OCI-LY7 (cell line): Measurements from ENCODE around the gene CD3E. TPM values are rescaled to one million over a fixed set of nuclear protein-coding genes. Genes with fewer than 3 reads are reported as not detected.

Source experiments
- BruUV-seq: library from RNA; stranded (reverse); fragments of 400-500 nt; replicated peaks from 2 replicates; lab custom pipeline; 2021; lab: Mats Ljungman, UMichigan
- CTCF ChIA-PET: fragments of 300-600 bp; sonication (Branson Sonifier 250); formaldehyde crosslinking; loops from one replicate; lab custom pipeline; 2022; ENCODE audit warnings: antibody characterized with exemption; ENCODE audit not compliant: unreplicated experiment; lab: Charles Lee
- POLR2A ChIA-PET: fragments of 300-600 bp; sonication (Branson Sonifier 250); formaldehyde crosslinking; loops from one replicate; lab custom pipeline; 2022; ENCODE audit warnings: antibody characterized with exemption; lab: Charles Lee
- DNase-seq: peaks from one replicate; pipeline ENCODE4 v3.0.0-alpha.2; 2015; ENCODE audit warnings: low spot score
- H2AFZ ChIP-seq: fragments of 200-600 bp; sonication (generic), shearing (Covaris generic); 2 replicates; pipeline ENCODE4 v1.6.1; 2014; ENCODE audit warnings: mild to moderate bottlenecking, antibody characterized with exemption, low read length, moderate library complexity
- H3K27ac ChIP-seq: fragments of 200-600 bp; sonication (generic); 2 replicates; pipeline ENCODE4 v1.5.1; 2014; ENCODE audit warnings: mixed run types, low read depth, mild to moderate bottlenecking, moderate library complexity, low read length, inconsistent platforms; ENCODE audit not compliant: poor library complexity, severe bottlenecking
- H3K36me3 ChIP-seq: fragments of 200-600 bp; sonication (generic); 2 replicates; pipeline ENCODE4 v1.6.1; 2014; ENCODE audit warnings: mild to moderate bottlenecking, antibody characterized with exemption, low read length, moderate library complexity, mixed read lengths; ENCODE audit not compliant: insufficient read depth
- H3K4me1 ChIP-seq: fragments of 200-600 bp; sonication (generic); 2 replicates; pipeline ENCODE4 v1.5.1; 2014; ENCODE audit warnings: mild to moderate bottlenecking, low read length; ENCODE audit not compliant: insufficient read depth, poor library complexity, severe bottlenecking
- H3K4me2 ChIP-seq: fragments of 200-600 bp; sonication (generic); 2 replicates; pipeline ENCODE4 v1.6.1; 2014; ENCODE audit warnings: mild to moderate bottlenecking, low read length
- H3K4me3 ChIP-seq: fragments of 200-600 bp; sonication (generic); 2 replicates; pipeline ENCODE4 v1.5.1; 2014; ENCODE audit warnings: mild to moderate bottlenecking, low read depth, low read length; ENCODE audit not compliant: poor library complexity, severe bottlenecking
- H3K79me2 ChIP-seq: fragments of 200-600 bp; sonication (generic); 2 replicates; pipeline ENCODE4 v1.6.1; 2016; ENCODE audit warnings: low read depth, mild to moderate bottlenecking, low read length, moderate library complexity, mixed read lengths; ENCODE audit not compliant: insufficient read depth
- H3K9me2 ChIP-seq: fragments of 200-600 bp; sonication (generic); 2 replicates; pipeline ENCODE4 v1.6.1; 2016; ENCODE audit warnings: mild to moderate bottlenecking, low read length, mixed read lengths; ENCODE audit not compliant: insufficient read depth
- H3K9me3 ChIP-seq: fragments of 200-600 bp; sonication (generic); 2 replicates; pipeline ENCODE4 v1.6.1; 2014; ENCODE audit warnings: mild to moderate bottlenecking, mixed run types, low read length, mixed read lengths
- H4K20me1 ChIP-seq: fragments of 200-600 bp; sonication (generic); 2 replicates; pipeline ENCODE4 v1.6.1; 2014; ENCODE audit warnings: mild to moderate bottlenecking, antibody characterized with exemption, low read length, moderate library complexity, mixed read lengths; ENCODE audit not compliant: insufficient read depth
- CTCF ChIP-seq: fragments of 200-600 bp; sonication (generic); conservative IDR thresholded peaks from 2 replicates; pipeline ENCODE4 v1.5.1; 2014; ENCODE audit warnings: mild to moderate bottlenecking, antibody characterized with exemption, low read length, moderate library complexity, mixed read lengths
- EZH2phosphoT487 ChIP-seq: fragments of 200-600 bp; sonication (generic); IDR thresholded peaks from 2 replicates; pipeline ENCODE4 v1.6.1; 2018; ENCODE audit warnings: low read depth, borderline replicate concordance, mild to moderate bottlenecking, mixed run types, antibody characterized with exemption, low read length, moderate library complexity, mixed read lengths
- intact Hi-C: fragments of 100-400 bp; cut with micrococcal nuclease; formaldehyde crosslinking; loops from one replicate; pipeline ENCODE4 v1.10.0; 2022; ENCODE audit not compliant: unreplicated experiment
- total RNA-seq, 2 experiments: library from RNA; depleted of rRNA in 1 of 2; stranded (reverse); fragments of >200 nt in 1 of 2; shearing (Covaris generic) in 1 of 2; gene quantifications; 2 replicates each; pipeline ENCODE4 v1.2.3, GENCODE V29; 2014 to 2022

Gene CD3E
- total RNA-seq, 2 experiments from 2014 or later = 1.7 TPM; not detected in 1

GRCh38 chr11:118334745-118335144 lies 30.2 kb downstream of the CD3E start:
- Histone ChIP-seq H3K4me1 (peaks cover 12% of the 10 kb centered on the region), H4K20me1 (no peaks in the 10 kb centered on the region), H3K9me2 (no peaks in the 10 kb centered on the region; the same call in 1 of the 2 replicates), H3K9me3 (0 out of 2 replicates have a peak, but pooled peaks cover 6% of the 10 kb centered on the region), H3K27ac (no peak overlapping the region), H3K36me3 (no peaks in the 10 kb centered on the region), H3K4me2 (no peak overlapping the region), H2AFZ (no peak overlapping the region), H3K4me3 (no peak overlapping the region), H3K79me2 (no peaks in the 10 kb centered on the region)
- POLR2A ChIA-PET = no interaction called here
- BruUV-seq = no TSS peak
- TF ChIP-seq EZH2phosphoT487 (no peak), CTCF (no peak)
- no peak for DNase-seq
- CTCF ChIA-PET = interaction anchor here (0.7 kb wide), 1 partner anchor 33 kb away, joined by 3 read pairs; no protein-coding TSS in a partner anchor
- intact Hi-C loops = no loop called here

GRCh38 chr11:118338637-118339061 lies 34.1 kb downstream of the CD3E start:
- POLR2A ChIA-PET = interaction anchor here (0.7 to 1.0 kb wide), 2 partner anchors 27 to 424 kb away, joined by 3 read pairs; no protein-coding TSS in a partner anchor
- no peak for TF ChIP-seq EZH2phosphoT487
- intact Hi-C loops = no loop called here
- H2AFZ ChIP-seq = peak overlapping the region; percentile 83
- H3K27ac ChIP-seq = no peak overlapping the region
- no peaks in the 10 kb centered on the region for H4K20me1 ChIP-seq
- no peaks in the 10 kb centered on the region for H3K79me2 ChIP-seq
- H3K4me1 ChIP-seq = peaks cover 19% of the 10 kb centered on the region
- H3K9me3 ChIP-seq = no peaks in the 10 kb centered on the region
- H3K4me3 ChIP-seq = no peak overlapping the region
- H3K9me2 ChIP-seq = no peaks in the 10 kb centered on the region; the same call in 1 of the 2 replicates
- CTCF ChIA-PET = no interaction called here
- peak overlapping the region; percentile 36 for H3K4me2 ChIP-seq
- H3K36me3 ChIP-seq = no peaks in the 10 kb centered on the region
- no TSS peak for BruUV-seq
- DNase-seq = peak; percentile 82

- Histone ChIP-seq H2AFZ (peak overlapping the region; percentile 83; the same call in 1 of the 2 replicates), H3K9me2 (no peaks in the 10 kb centered on the region; the same call in 1 of the 2 replicates), H3K79me2 (no peaks in the 10 kb centered on the region), H3K36me3 (no peaks in the 10 kb centered on the region), H3K4me3 (no peak overlapping the region), H3K27ac (no peak overlapping the region), H3K4me1 (peaks cover 27% of the 10 kb centered on the region), H3K9me3 (no peaks in the 10 kb centered on the region), H3K4me2 (no peak overlapping the region), H4K20me1 (no peaks in the 10 kb centered on the region)
- BruUV-seq = no TSS peak
- intact Hi-C loops = no loop called here
- ChIA-PET POLR2A (interaction anchor here (0.6 to 1.0 kb wide), 2 partner anchors 28 to 71 kb away, joined by 3 to 7 read pairs; no protein-coding TSS in a partner anchor), CTCF (interaction anchor here (0.6 to 1.4 kb wide), 2 partner anchors 27 to 52 kb away, joined by 3 to 4 read pairs; no protein-coding TSS in a partner anchor)
- TF ChIP-seq EZH2phosphoT487 = no peak
- no peak for TF ChIP-seq CTCF
- no peak for DNase-seq
Observed at GRCh38 chr11:118339281-118339961, 34.9 kb downstream of the CD3E start.
